ENCODE results near the gene NCAN.

Gene NCAN

DNA sequence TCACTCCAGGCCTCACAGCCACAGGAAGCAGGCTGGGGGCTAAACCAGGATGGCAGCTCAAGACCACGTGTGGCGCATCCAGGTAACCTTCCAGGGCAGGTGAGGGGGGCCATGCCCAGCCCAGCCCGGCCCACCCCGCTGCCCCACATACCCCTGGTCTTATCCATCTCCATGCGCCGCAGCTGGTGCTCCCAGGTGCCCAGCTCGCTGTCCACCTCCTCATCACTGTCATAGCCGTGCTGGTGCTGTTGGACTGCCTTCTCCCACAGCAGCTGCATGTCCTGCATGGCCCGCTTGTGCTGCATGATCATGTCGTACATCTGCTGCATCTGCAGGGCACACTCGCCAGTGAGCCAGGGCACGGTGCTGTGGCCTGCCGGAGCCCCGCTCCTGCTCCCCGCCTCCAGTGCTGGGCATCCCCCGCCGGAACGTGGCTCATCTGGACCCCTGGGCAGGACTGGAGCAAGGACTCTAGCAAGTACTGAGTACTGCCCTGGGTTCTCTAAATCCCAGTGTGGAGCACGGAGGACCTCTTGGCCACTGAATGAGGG, 67.4 kb downstream of the NCAN start:
- DNase-seq (ENCODE audit: low read depth in 1 of 2, low spot score in 1 of 2) = no peak

DNA sequence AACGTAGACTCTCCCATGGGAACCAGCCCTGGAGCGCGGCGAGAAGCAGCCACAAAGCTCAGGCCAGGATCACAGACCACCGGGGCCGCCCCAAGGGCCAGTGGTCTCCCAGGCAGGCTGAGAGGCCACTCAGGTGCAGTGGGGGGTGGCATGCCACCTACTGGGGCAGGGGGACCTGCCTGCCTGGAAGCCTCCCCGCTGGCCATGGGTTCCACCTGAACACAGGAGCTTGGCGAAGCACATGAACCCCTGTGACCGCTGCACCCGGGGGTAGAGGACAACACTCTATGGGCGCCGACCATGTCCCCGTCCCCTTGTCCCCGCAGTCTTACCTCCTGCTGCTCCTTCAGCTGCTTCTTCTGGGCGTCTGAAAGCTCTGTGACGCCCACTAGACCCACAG, 68.1 kb downstream of the NCAN start:
- no peak for DNase-seq (ENCODE audit: low read depth in 1 of 2, low spot score in 1 of 2)

DNA sequence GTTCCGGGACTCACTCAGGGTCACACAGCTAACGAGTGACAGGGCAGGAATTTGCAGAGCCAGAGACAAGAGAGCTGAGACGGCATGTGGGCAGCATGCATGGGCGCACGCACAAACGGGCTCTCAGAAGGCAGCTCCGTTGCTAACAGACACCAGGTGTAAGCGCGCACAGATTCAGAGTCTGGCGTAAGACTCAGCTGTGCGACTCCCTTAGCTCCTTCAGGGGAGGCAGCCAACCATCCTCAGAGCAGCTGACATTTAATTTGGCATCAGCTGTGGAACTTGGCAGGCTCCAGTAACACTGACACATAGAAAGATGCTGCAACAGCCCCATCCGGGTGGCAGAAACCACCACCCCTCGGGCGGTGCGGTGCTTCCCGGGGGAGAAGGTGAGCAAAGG, 68.8 kb downstream of the NCAN start:
- DNase-seq (ENCODE audit: low read depth in 1 of 2, low spot score in 1 of 2) = no peak

DNA sequence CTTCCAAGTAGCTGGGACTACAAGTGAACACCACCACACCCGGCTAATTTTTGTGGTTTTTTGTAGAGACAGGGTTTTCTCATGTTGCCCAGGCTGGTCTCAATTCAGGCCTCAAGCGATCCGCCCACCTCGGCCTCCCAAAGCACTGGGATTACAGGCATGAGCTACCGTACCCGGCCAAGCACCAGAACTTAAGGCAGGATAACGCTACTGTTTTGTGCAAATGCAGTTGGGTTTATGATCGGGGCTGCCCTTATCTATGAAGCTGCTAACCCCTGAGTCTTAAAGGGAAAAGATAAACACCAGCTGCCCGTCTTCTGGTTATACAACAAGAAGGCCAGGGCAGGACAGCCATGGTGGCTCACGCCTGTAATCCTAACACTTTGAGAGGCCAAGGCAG, 73.9 kb downstream of the NCAN start:
- DNase-seq (ENCODE audit: low read depth in 1 of 2, low spot score in 1 of 2) = no peak

DNA sequence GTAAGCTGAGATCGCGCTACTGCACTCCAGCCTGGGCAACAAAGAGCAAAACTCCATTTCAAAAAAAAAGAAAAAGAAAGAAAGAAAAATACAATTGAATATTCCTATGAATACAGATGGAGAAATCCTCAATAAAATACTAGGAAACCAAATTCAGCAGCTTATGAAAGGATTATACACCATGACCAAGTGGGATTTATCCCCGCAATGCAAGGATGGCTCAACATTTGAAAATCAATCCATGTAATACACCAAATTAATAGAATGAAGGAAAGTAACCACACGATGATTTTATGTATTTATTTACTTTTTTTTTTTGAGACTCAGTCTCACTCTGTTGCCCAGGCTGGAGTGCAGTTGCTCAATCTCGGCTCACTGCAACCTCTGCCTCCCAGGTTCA, 80.8 kb downstream of the NCAN start:
- no peak for DNase-seq (ENCODE audit: low read depth in 1 of 2, low spot score in 1 of 2)

DNA sequence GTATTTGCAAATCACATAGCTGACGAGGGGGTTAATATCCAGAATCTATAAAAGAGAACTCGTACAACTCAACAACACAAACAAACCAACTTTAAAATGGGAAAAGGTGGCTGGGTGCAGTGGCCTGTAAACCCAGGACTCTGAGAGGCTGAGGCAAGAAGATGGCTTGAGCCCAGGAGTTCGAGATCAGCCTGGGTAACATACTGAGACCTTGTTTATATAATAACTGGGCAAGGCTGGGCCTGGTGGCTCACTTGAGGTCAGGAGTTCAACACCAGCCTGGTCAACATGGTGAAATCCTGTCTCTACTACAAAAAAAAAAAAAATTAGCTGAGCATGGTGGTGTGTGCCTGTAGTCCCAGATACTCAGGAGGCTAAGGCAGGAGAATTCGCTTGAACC, 83.2 kb downstream of the NCAN start:
- no peak for DNase-seq (ENCODE audit: low read depth in 1 of 2, low spot score in 1 of 2)

DNA sequence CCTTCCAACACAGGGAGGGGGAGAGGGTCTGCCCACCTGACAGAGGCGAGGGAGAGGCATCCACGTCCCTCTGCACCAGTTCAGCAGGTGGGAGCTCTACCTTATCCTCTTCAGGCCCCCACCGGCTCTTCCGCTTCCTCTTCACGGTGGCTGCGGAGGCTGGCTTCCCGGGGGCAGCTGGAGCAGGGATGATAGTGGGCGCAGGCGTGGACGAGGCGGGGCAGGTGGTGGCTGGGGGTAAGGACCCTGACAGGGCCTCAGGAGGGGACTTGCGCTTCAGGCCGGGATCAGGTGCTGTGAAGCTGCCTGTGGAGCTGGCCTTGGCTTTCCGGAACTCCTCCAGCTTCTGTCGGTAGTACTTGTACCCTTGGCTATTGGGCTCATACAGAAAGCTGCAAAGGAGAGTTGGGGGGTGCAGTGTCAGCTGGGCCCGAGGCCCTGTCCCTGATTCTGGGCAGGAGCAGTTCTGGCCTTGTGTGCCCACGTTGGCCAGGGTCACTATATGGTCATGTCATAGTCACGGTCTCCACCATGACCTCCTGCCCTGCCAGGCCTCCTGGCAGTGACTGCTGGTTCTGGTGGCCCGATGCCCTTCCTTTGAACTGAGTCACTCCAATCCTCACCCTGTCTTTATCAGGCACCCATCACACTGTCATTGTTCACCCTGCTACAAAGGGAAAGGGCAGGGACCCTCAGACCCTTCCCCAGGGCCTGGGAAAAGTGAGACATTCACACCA, 85.4 kb downstream of the NCAN start:
- DNase-seq (ENCODE audit: low read depth in 1 of 2, low spot score in 1 of 2) = no peak

DNA sequence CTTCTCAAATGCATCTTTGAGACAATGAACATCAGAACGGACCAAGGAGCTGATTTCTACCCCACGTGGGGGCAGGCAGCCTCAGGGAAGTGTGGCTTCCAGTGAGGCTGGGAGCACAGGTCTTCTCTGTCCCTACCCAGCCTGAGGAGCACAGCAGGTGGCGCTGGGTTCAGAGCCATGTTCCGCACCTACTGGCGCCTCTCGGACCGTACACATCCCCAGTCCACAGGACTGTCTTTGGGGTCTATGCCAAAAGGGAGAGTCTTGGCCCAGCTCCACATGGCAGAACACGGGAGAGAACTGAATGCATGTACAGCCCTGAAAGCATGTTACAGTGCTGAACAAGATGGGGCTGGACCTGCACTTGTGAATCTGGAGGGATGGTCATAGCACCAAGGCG, 86.0 kb downstream of the NCAN start:
- DNase-seq (ENCODE audit: low read depth in 1 of 2, low spot score in 1 of 2) = no peak

DNA sequence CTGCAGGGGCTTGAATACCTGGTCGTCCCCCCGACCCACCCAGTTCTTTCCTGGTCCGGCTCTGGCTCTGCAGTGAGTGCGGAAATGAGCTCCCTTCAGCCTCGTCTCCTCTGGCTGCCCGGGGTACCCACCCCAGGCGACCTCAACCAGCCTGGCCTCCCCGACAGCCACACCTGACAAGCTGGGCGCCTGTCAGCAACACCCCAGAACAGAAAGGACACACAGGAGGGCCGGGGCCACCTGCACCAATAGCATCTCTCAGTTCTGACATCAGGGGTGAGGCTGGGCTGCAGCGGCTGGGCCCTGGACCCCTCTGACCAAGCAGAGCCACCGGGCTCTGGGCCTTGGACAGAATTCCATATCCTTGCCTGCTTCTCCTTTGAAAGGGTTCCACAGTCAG, 88.9 kb downstream of the NCAN start:
- DNase-seq (ENCODE audit: low read depth in 1 of 2, low spot score in 1 of 2) = no peak
